ENCODE measurements around the gene RCN1. TPM values are rescaled to one million over a fixed set of nuclear protein-coding genes. Genes with fewer than 3 reads are reported as not detected.

RCN1 gene
- total and polyA plus RNA-seq, 2 of the 8 experiments (the other 6 are each of a cell fraction or from before 2014, with no cell fraction given): 45.1 to 123 TPM

DNA sequence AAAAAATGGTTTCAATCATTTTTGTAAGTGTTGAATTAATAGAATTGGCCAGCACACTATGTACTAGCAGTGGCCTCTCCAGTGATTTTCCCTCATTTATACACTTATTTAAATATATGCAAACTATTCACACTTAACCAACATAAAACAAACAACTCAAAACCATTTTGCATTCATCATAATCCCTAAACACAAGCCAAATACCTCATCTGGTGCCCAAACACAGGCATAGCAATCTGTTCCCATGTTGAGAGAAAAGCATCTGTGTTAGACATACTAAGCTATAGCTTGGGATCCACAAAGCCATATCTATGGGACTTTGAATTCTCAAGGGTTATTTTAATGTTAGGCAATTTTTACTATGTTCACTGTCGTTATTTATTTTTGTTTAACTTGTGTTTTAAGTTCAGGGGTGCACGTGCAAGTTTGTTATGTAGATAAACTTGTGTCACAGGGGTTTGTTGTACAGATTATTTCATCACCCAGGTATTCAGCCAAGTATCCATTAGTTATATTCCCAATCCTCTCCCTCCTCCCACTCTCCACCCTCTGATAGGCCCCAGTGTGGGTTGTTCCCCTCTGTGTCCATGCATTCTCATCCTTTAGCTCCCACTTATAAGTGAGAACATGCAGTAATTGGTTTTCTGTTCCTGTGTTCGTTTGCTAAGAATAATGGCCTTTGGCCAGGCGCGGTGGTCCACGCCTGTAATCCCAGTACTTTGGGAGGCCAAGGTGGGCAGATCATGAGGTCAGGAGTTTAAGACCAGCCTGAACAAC is 31.0 kb upstream of the RCN1 start:
- no peak overlapping the region for H3K4me2 ChIP-seq (ENCODE audit: insufficient read depth in 1 of 2, low read depth in 2 of 2, low read length in 2 of 2)
- FAIRE-seq (no peak), DNase-seq (ENCODE audit: low read depth in 1 of 2, low spot score in 2 of 2) (no peak)
- no peaks in the 10 kb centered on the region for H3K4me1 ChIP-seq (replicated peaks in 1 of 4; ENCODE audit: control insufficient read depth in 3 of 4, insufficient read depth in 4 of 4, low read length in 3 of 4)
- H4K91ac ChIP-seq (replicated peaks; ENCODE audit: insufficient read length, low read length): no peak overlapping the region
- TF ChIP-seq CREB1 (IDR thresholded peaks at IDR 0.05) (no peak), SP4 (IDR thresholded peaks at IDR 0.05; ENCODE audit: low read length) (no peak), KDM5A (IDR thresholded peaks at IDR 0.05; ENCODE audit: low read length) (no peak)
- H2BK120ac ChIP-seq (replicated peaks; ENCODE audit: low read depth, low read length): no peak overlapping the region
- H2AFZ ChIP-seq (ENCODE audit: low read length): no peak overlapping the region
- peaks cover 2% of the 10 kb centered on the region; the same call in 1 of the 2 replicates for H3K23me2 ChIP-seq (ENCODE audit: low read depth, low read length)
- no peak overlapping the region for H4K5ac ChIP-seq (ENCODE audit: insufficient read length, low read depth, low read length)
- POLR2A ChIA-PET (ENCODE audit: partially characterized antibody): interaction anchor here (0.5 kb wide), 1 partner anchor 252 kb away, joined by 3 read pairs; no protein-coding TSS in a partner anchor
- H3K14ac ChIP-seq (ENCODE audit: insufficient read length): no peak overlapping the region
- H2AK5ac ChIP-seq (ENCODE audit: low read depth, low read length): no peak overlapping the region
- no peak overlapping the region for H2BK20ac ChIP-seq (ENCODE audit: low read length)
- WGBS, 2 experiments (ENCODE audit: extremely low coverage in 1 of 2, insufficient coverage in 1 of 2, insufficient read length in 1 of 2, insufficient replicate concordance in 2 of 2, low coverage in 1 of 2, low lambda C conversion rate in 2 of 2, missing lambda C conversion rate in 1 of 2): 91% methylated on average over 6 of the region's 6 CpGs; no CpG with 5 or more reads in 1 of the 2 experiments
- no peak overlapping the region for H3K56ac ChIP-seq (replicated peaks; ENCODE audit: insufficient read length, low read depth, low read length)
- no peak overlapping the region for H3K27ac ChIP-seq (ENCODE audit: low read depth, low read length)
- no peaks in the 10 kb centered on the region for H3K36me3 ChIP-seq (ENCODE audit: control insufficient read depth in 2 of 4, insufficient read depth in 4 of 4, low read length in 3 of 4)
- no peak overlapping the region for H3K23ac ChIP-seq (ENCODE audit: insufficient read length)
- no peaks in the 10 kb centered on the region for H3K79me2 ChIP-seq (ENCODE audit: control insufficient read depth in 1 of 2, insufficient read depth in 2 of 2, low read length in 2 of 2)
- no peaks in the 10 kb centered on the region for H3K9me3 ChIP-seq (ENCODE audit: insufficient read depth in 2 of 2, low read depth in 1 of 2, low read length in 1 of 2)
- no peaks in the 10 kb centered on the region for H4K20me1 ChIP-seq (replicated peaks in 1 of 2; ENCODE audit: control insufficient read depth in 1 of 2, insufficient read depth in 2 of 2, low read length in 2 of 2)
- H3K4ac ChIP-seq (replicated peaks; ENCODE audit: insufficient read length, low read depth, low read length): no peak overlapping the region
- CTCF ChIA-PET (ENCODE audit: partially characterized antibody): interaction anchor here (0.7 to 1.7 kb wide), 4 partner anchors 12 to 953 kb away, joined by 3 to 6 read pairs (median 4); no protein-coding TSS in a partner anchor
- H3K4me3 ChIP-seq (ENCODE audit: extremely low read depth in 1 of 4, insufficient read depth in 2 of 4, low read depth in 3 of 4, low read length in 4 of 4): no peak overlapping the region
- H3K18ac ChIP-seq (ENCODE audit: extremely low read depth, low read length): no peak overlapping the region
- no peak overlapping the region for H3K9ac ChIP-seq (replicated peaks in 1 of 4; ENCODE audit: extremely low read depth in 1 of 4, low read depth in 3 of 4, low read length in 3 of 4)
- H4K8ac ChIP-seq (ENCODE audit: extremely low read depth, insufficient read depth, low read length): no peak overlapping the region
- no peaks in the 10 kb centered on the region for H3K27me3 ChIP-seq (replicated peaks in 1 of 4; ENCODE audit: control insufficient read depth in 3 of 4, extremely low read depth in 1 of 4, insufficient read depth in 3 of 4, low read length in 3 of 4)
- H2BK5ac ChIP-seq (ENCODE audit: low read depth, low read length): no peak overlapping the region
- no peaks in the 10 kb centered on the region for H3K79me1 ChIP-seq (ENCODE audit: low read depth, low read length)
- H2BK12ac ChIP-seq (ENCODE audit: low read depth, low read length): no peak overlapping the region
- no peak overlapping the region for H2BK15ac ChIP-seq (ENCODE audit: low read length)

Measured in H1 (cell line).